Urinary bladder (tissue), 4 donors: ENCODE measurements around the gene ATP6V1F. TPM values are rescaled to one million over a fixed set of nuclear protein-coding genes. Genes with fewer than 3 reads are reported as not detected.

Source experiments
- DNase-seq: peaks from one replicate; pipeline ENCODE4 v3.0.0-alpha.2; 2015; ENCODE audit errors: extremely low spot score
- H3K27ac ChIP-seq: one replicate; pipeline ENCODE4 v1.5.1; 2013; ENCODE audit warnings: low read depth, mild to moderate bottlenecking, moderate library complexity
- H3K36me3 ChIP-seq: one replicate; pipeline ENCODE4 v1.6.1; 2013; ENCODE audit warnings: mild to moderate bottlenecking, moderate library complexity; ENCODE audit not compliant: insufficient read depth
- H3K4me1 ChIP-seq: one replicate; pipeline ENCODE4 v1.6.1; 2013; ENCODE audit warnings: mild to moderate bottlenecking, moderate library complexity; ENCODE audit not compliant: insufficient read depth
- H3K4me3 ChIP-seq: one replicate; pipeline ENCODE4 v1.5.1; 2013; ENCODE audit warnings: low read depth, low read length
- WGBS: extraction: QIAGEN DNeasy Blood & Tissue Kit; methylation state at CpG from one replicate; pipeline ENCODE4 v1.1.7; 2013; 5-methylcytosine and 5-hydroxymethylcytosine counted together
- polyA plus RNA-seq: library from polyadenylated mRNA; stranded (reverse); fragments of 200-250 nt; gene quantifications from one replicate; pipeline ENCODE4 v1.2.3, GENCODE V29; 2013
- total RNA-seq: library from RNA; depleted of rRNA; stranded (reverse); fragments of >200 nt; gene quantifications from one replicate; pipeline ENCODE4 v1.2.3, GENCODE V29; 2014
- donor health status: healthy with polysubstance abuse.
- donor health status: healthy.

Gene ATP6V1F
- total and polyA plus RNA-seq, 2 donors: 38.2 to 183 TPM

- H3K27ac ChIP-seq: peak overlapping the region; percentile 42
- peak overlapping the region; percentile 52 for H3K4me3 ChIP-seq
- 5% methylated on average over 33 of the region's 33 CpGs for WGBS
- H3K36me3 ChIP-seq: no peaks in the 10 kb centered on the region
- H3K4me1 ChIP-seq: peaks cover 2% of the 10 kb centered on the region
- peak; percentile 66 for DNase-seq
Observed at GRCh38 chr7:128831178-128831993, 31.3 kb upstream of the ATP6V1F start.

GRCh38 chr7:128831994-128832879 lies 30.4 kb upstream of the ATP6V1F start:
- WGBS: 7% methylated on average over 22 of the region's 22 CpGs
- DNase-seq: peak; percentile 59
- H3K36me3 ChIP-seq: no peaks in the 10 kb centered on the region
- peak overlapping the region; percentile 11 for H3K27ac ChIP-seq
- peaks cover 2% of the 10 kb centered on the region for H3K4me1 ChIP-seq
- peak overlapping the region; percentile 4 for H3K4me3 ChIP-seq

GRCh38 chr7:128832880-128833147 lies 29.8 kb upstream of the ATP6V1F start:
- H3K36me3 ChIP-seq: no peaks in the 10 kb centered on the region
- no peak for DNase-seq
- H3K27ac ChIP-seq: peak overlapping the region; percentile 11
- WGBS: 15% methylated on average over 2 of the region's 2 CpGs
- H3K4me3 ChIP-seq: no peak overlapping the region
- H3K4me1 ChIP-seq: peaks cover 2% of the 10 kb centered on the region

- peak; percentile 78 for DNase-seq
- no peaks in the 10 kb centered on the region for H3K36me3 ChIP-seq
- peak overlapping the region; percentile 11 for H3K27ac ChIP-seq
- WGBS: 8% methylated on average over 13 of the region's 13 CpGs
- H3K4me3 ChIP-seq: no peak overlapping the region
- H3K4me1 ChIP-seq: peaks cover 2% of the 10 kb centered on the region
Observed at GRCh38 chr7:128833148-128833945, 29.3 kb upstream of the ATP6V1F start.

GRCh38 chr7:128833946-128834325 lies 28.7 kb upstream of the ATP6V1F start:
- no peak for DNase-seq
- no peak overlapping the region for H3K27ac ChIP-seq
- H3K4me1 ChIP-seq: peaks cover 2% of the 10 kb centered on the region
- no peaks in the 10 kb centered on the region for H3K36me3 ChIP-seq
- 20% methylated on average over 4 of the region's 4 CpGs for WGBS
- no peak overlapping the region for H3K4me3 ChIP-seq

GRCh38 chr7:128835231-128835751 lies 27.4 kb upstream of the ATP6V1F start:
- no peaks in the 10 kb centered on the region for H3K4me1 ChIP-seq
- H3K4me3 ChIP-seq: no peak overlapping the region
- H3K36me3 ChIP-seq: no peaks in the 10 kb centered on the region
- WGBS: 83% methylated on average over 16 of the region's 16 CpGs
- H3K27ac ChIP-seq: no peak overlapping the region
- no peak for DNase-seq

- 51% methylated on average over 14 of the region's 14 CpGs for WGBS
- Histone ChIP-seq H3K36me3 (no peaks in the 10 kb centered on the region), H3K4me3 (no peak overlapping the region), H3K4me1 (no peaks in the 10 kb centered on the region), H3K27ac (no peak overlapping the region)
- DNase-seq: no peak
Observed at GRCh38 chr7:128835790-128836641, 26.6 kb upstream of the ATP6V1F start.

- H3K36me3 ChIP-seq: no peaks in the 10 kb centered on the region
- no peak overlapping the region for H3K4me3 ChIP-seq
- no peak for DNase-seq
- H3K4me1 ChIP-seq: no peaks in the 10 kb centered on the region
- WGBS: 85% methylated on average over 14 of the region's 14 CpGs
- H3K27ac ChIP-seq: no peak overlapping the region
Observed at GRCh38 chr7:128836729-128837348, 25.8 kb upstream of the ATP6V1F start.

- no peak overlapping the region for H3K27ac ChIP-seq
- WGBS: 91% methylated on average over 16 of the region's 16 CpGs
- DNase-seq: no peak
- H3K36me3 ChIP-seq: no peaks in the 10 kb centered on the region
- H3K4me1 ChIP-seq: no peaks in the 10 kb centered on the region
- no peak overlapping the region for H3K4me3 ChIP-seq
Observed at GRCh38 chr7:128837521-128837921, 25.1 kb upstream of the ATP6V1F start.

- WGBS: 90% methylated on average over 22 of the region's 22 CpGs
- no peak overlapping the region for H3K27ac ChIP-seq
- H3K36me3 ChIP-seq: no peaks in the 10 kb centered on the region
- H3K4me1 ChIP-seq: no peaks in the 10 kb centered on the region
- no peak overlapping the region for H3K4me3 ChIP-seq
- no peak for DNase-seq
Observed at GRCh38 chr7:128838109-128838779, 24.4 kb upstream of the ATP6V1F start.

GRCh38 chr7:128838981-128839731 lies 23.5 kb upstream of the ATP6V1F start:
- Histone ChIP-seq H3K27ac (no peak overlapping the region), H3K4me3 (no peak overlapping the region), H3K4me1 (no peaks in the 10 kb centered on the region), H3K36me3 (no peaks in the 10 kb centered on the region)
- DNase-seq: no peak
- 85% methylated on average over 17 of the region's 17 CpGs for WGBS
